ENCODE results near the gene FAM13A. TPM values are rescaled to one million over a fixed set of nuclear protein-coding genes. Genes with fewer than 3 reads are reported as not detected.

FAM13A gene
- total and polyA plus RNA-seq, 2 of the 8 experiments (the other 6 are each of a cell fraction or from before 2014, with no cell fraction given) = 7.1 to 16.5 TPM

- H4K91ac ChIP-seq (replicated peaks; ENCODE audit: insufficient read length, low read length) = no peak overlapping the region
- H2AK5ac ChIP-seq (ENCODE audit: low read depth, low read length) = no peak overlapping the region
- no peak overlapping the region for H3K23ac ChIP-seq (ENCODE audit: insufficient read length)
- DNase-seq (ENCODE audit: low read depth in 1 of 2, low spot score in 2 of 2) (no peak), FAIRE-seq (no peak)
- H3K27me3 ChIP-seq (replicated peaks in 1 of 4; ENCODE audit: control insufficient read depth in 3 of 4, extremely low read depth in 1 of 4, insufficient read depth in 3 of 4, low read length in 3 of 4) = no peaks in the 10 kb centered on the region
- ChIA-PET POLR2A (ENCODE audit: partially characterized antibody) (no interaction called here), CTCF (ENCODE audit: partially characterized antibody) (interaction anchor here (0.6 to 1.4 kb wide), 3 partner anchors 23 to 220 kb away, joined by 3 to 4 read pairs (median 4); no protein-coding TSS in a partner anchor)
- H3K4ac ChIP-seq (replicated peaks; ENCODE audit: insufficient read length, low read depth, low read length) = no peak overlapping the region
- H3K4me3 ChIP-seq (ENCODE audit: extremely low read depth in 1 of 4, insufficient read depth in 2 of 4, low read depth in 3 of 4, low read length in 4 of 4) = no peak overlapping the region
- no peak overlapping the region for H2BK5ac ChIP-seq (ENCODE audit: low read depth, low read length)
- H3K4me1 ChIP-seq (replicated peaks in 1 of 4; ENCODE audit: control insufficient read depth in 3 of 4, insufficient read depth in 4 of 4, low read length in 3 of 4) = peaks cover 3 to 11% (median 8%) of the 10 kb centered on the region in 4 experiments; a peak in 4 of 7 replicates
- H2BK20ac ChIP-seq (ENCODE audit: low read length) = no peak overlapping the region
- no peak overlapping the region for H4K5ac ChIP-seq (ENCODE audit: insufficient read length, low read depth, low read length)
- no peak overlapping the region for H2BK120ac ChIP-seq (replicated peaks; ENCODE audit: low read depth, low read length)
- H3K14ac ChIP-seq (ENCODE audit: insufficient read length) = no peak overlapping the region
- no peak overlapping the region for H2BK15ac ChIP-seq (ENCODE audit: low read length)
- no peaks in the 10 kb centered on the region for H3K36me3 ChIP-seq (ENCODE audit: control insufficient read depth in 2 of 4, insufficient read depth in 4 of 4, low read length in 3 of 4)
- no peak overlapping the region for H3K18ac ChIP-seq (ENCODE audit: extremely low read depth, low read length)
- no peaks in the 10 kb centered on the region for H3K79me2 ChIP-seq (ENCODE audit: control insufficient read depth in 1 of 2, insufficient read depth in 2 of 2, low read length in 2 of 2)
- no peak overlapping the region for H3K27ac ChIP-seq (ENCODE audit: low read depth, low read length)
- H3K56ac ChIP-seq (replicated peaks; ENCODE audit: insufficient read length, low read depth, low read length) = no peak overlapping the region
- 78% methylated on average over 2 of the region's 2 CpGs; no CpG with 5 or more reads in 1 of the 2 experiments for WGBS, 2 experiments (ENCODE audit: extremely low coverage in 1 of 2, insufficient coverage in 1 of 2, insufficient read length in 1 of 2, insufficient replicate concordance in 2 of 2, low coverage in 1 of 2, low lambda C conversion rate in 2 of 2, missing lambda C conversion rate in 1 of 2)
- no peak overlapping the region for H2BK12ac ChIP-seq (ENCODE audit: low read depth, low read length)
- no peaks in the 10 kb centered on the region for H3K23me2 ChIP-seq (ENCODE audit: low read depth, low read length)
- H3K4me2 ChIP-seq (ENCODE audit: insufficient read depth in 1 of 2, low read depth in 2 of 2, low read length in 2 of 2) = no peak overlapping the region
- H3K9me3 ChIP-seq (ENCODE audit: insufficient read depth in 2 of 2, low read depth in 1 of 2, low read length in 1 of 2) = no peaks in the 10 kb centered on the region
- no peak overlapping the region for H2AFZ ChIP-seq (ENCODE audit: low read length)
- no peaks in the 10 kb centered on the region for H3K79me1 ChIP-seq (ENCODE audit: low read depth, low read length)
- H4K20me1 ChIP-seq (replicated peaks in 1 of 2; ENCODE audit: control insufficient read depth in 1 of 2, insufficient read depth in 2 of 2, low read length in 2 of 2) = peaks cover 0 to 3% of the 10 kb centered on the region in 2 experiments
- no peak overlapping the region for H4K8ac ChIP-seq (ENCODE audit: extremely low read depth, insufficient read depth, low read length)
- H3K9ac ChIP-seq (replicated peaks in 1 of 4; ENCODE audit: extremely low read depth in 1 of 4, low read depth in 3 of 4, low read length in 3 of 4) = no peak overlapping the region
- TF ChIP-seq GTF2F1 (IDR thresholded peaks at IDR 0.05; ENCODE audit: borderline replicate concordance, low read depth, low read length) (no peak), SIX5 (IDR thresholded peaks at IDR 0.05; ENCODE audit: low read depth, low read length) (no peak), RNF2 (IDR thresholded peaks at IDR 0.05; ENCODE audit: borderline replicate concordance, low read depth, low read length, missing control alignments, poor library complexity, severe bottlenecking) (no peak), ZNF274 (IDR thresholded peaks at IDR 0.05; ENCODE audit: borderline replicate concordance, extremely low read depth, low read length) (no peak), E2F6 (IDR thresholded peaks at IDR 0.05) (no peak), TCF12 (IDR thresholded peaks at IDR 0.05; ENCODE audit: low read depth, low read length) (no peak), RFX5 (IDR thresholded peaks at IDR 0.05; ENCODE audit: borderline replicate concordance, low read depth, low read length) (no peak), KDM5A (IDR thresholded peaks at IDR 0.05; ENCODE audit: low read length) (no peak), POLR2AphosphoS5 (IDR thresholded peaks at IDR 0.05; ENCODE audit: low read depth, low read length) (no peak), CBX5 (IDR thresholded peaks at IDR 0.05; ENCODE audit: low read depth, low read length) (no peak), BCL11A (IDR thresholded peaks at IDR 0.05; ENCODE audit: low read depth in 2 of 2, low read length in 2 of 2) (no peak), CHD2 (IDR thresholded peaks at IDR 0.05; ENCODE audit: low read length) (no peak), MAX (IDR thresholded peaks at IDR 0.05) (no peak), TAF1 (IDR thresholded peaks at IDR 0.05; ENCODE audit: low read depth, low read length) (no peak)
Observed at GRCh38 chr4:88759895-88760290, 297.1 kb downstream of the FAM13A start.

Data from H1 (cell line).